ENCODE data around the gene PIP5K1B.

Gene PIP5K1B

DNA sequence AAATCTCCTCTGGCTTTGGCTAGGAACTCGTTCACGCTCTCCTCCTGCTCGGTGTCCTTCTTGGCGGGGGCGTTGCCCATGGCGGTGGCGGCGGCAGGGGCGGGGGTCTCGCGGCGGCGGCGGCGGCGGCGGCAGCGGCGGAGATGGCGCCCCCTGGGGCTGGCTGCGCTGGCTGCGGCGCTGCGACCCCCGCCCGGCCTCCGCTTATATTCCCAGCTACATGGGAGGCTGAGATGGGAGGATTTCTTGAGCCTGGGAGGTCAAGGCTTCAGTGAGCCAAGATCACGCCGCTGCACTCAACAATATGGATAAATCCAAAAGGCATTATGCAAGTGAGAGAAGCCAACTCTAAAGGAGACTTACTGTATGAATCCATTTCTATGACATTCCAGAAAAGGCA, 309.0 kb downstream of the PIP5K1B start, which contains the start of gene PRKACG:
PRKACG (minus strand) TSS at position 101 of the 400 bp plus-strand sequence; CDS start at position 80, 21 bp downstream.
- TF ChIP-seq, protein P1, sequence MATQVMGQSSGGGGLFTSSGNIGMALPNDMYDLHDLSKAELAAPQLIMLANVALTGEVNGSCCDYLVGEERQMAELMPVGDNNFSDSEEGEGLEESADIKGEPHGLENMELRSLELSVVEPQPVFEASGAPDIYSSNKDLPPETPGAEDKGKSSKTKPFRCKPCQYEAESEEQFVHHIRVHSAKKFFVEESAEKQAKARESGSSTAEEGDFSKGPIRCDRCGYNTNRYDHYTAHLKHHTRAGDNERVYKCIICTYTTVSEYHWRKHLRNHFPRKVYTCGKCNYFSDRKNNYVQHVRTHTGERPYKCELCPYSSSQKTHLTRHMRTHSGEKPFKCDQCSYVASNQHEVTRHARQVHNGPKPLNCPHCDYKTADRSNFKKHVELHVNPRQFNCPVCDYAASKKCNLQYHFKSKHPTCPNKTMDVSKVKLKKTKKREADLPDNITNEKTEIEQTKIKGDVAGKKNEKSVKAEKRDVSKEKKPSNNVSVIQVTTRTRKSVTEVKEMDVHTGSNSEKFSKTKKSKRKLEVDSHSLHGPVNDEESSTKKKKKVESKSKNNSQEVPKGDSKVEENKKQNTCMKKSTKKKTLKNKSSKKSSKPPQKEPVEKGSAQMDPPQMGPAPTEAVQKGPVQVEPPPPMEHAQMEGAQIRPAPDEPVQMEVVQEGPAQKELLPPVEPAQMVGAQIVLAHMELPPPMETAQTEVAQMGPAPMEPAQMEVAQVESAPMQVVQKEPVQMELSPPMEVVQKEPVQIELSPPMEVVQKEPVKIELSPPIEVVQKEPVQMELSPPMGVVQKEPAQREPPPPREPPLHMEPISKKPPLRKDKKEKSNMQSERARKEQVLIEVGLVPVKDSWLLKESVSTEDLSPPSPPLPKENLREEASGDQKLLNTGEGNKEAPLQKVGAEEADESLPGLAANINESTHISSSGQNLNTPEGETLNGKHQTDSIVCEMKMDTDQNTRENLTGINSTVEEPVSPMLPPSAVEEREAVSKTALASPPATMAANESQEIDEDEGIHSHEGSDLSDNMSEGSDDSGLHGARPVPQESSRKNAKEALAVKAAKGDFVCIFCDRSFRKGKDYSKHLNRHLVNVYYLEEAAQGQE (IDR thresholded peaks at IDR 0.05; ENCODE audit: insufficient read depth in 1 of 2, low read depth in 2 of 2, low read length in 2 of 2): no peak
- no peak for TF ChIP-seq SIN3A (IDR thresholded peaks at IDR 0.05; ENCODE audit: borderline replicate concordance, insufficient read depth, low read length)
- TF ChIP-seq POLR2AphosphoS5 (IDR thresholded peaks at IDR 0.05; ENCODE audit: low read depth, low read length): no peak
- TF ChIP-seq TAF1 (IDR thresholded peaks at IDR 0.05; ENCODE audit: borderline replicate concordance, insufficient read depth, low read length): no peak
- no peak for TF ChIP-seq FOXP2 (optimal IDR thresholded peaks at IDR 0.05; ENCODE audit: borderline replicate concordance, extremely low read depth, extremely low read length, insufficient read depth)

DNA sequence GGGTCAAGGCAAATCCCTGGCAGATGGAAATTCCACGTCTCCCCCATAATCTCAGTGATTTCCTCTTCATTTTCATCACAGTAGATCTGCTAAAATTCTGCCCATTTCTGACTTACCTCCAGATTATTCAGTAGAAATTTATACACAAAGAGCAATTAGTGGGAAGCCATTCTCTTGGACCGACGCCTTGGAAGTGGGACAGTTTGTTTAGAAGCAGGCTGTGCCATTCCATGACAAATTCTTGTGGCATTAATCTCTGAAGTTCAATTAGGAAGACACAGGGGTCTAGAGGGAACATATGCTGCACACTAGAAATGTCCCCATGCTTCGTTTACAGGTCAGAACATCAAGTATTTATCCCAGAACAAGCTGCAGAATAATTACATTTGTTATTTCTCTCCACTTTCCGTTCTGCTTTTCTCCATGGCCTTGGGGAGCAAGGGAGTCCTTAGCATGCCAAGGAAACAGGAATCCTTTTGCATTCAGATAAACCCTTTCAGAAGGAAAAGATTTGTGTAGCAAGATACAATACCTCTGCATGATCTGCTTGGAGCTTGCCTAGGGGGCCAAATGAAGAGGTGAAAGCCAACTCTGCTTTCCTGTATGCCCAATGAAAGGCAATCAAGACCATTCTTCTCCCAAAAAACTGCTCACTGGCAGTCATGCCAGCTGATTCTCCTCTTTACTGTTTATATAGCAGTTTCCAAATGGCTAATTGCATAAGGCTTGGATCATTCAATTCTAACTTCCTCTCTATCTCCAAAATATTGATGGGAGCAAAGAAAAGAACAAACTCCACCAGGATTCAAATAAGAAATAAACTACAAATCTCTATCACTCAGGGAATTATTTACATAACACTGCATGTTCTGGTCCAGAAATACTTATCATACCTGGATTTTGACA, 311.4 kb downstream of the PIP5K1B start:
- TF ChIP-seq TAF1 (IDR thresholded peaks at IDR 0.05; ENCODE audit: borderline replicate concordance, insufficient read depth, low read length) (no peak), POLR2AphosphoS5 (IDR thresholded peaks at IDR 0.05; ENCODE audit: low read depth, low read length) (no peak), FOXP2 (optimal IDR thresholded peaks at IDR 0.05; ENCODE audit: borderline replicate concordance, extremely low read depth, extremely low read length, insufficient read depth) (no peak), SIN3A (IDR thresholded peaks at IDR 0.05; ENCODE audit: borderline replicate concordance, insufficient read depth, low read length) (no peak)
- TF ChIP-seq, protein P1 (IDR thresholded peaks at IDR 0.05; ENCODE audit: insufficient read depth in 1 of 2, low read depth in 2 of 2, low read length in 2 of 2): no peak

DNA sequence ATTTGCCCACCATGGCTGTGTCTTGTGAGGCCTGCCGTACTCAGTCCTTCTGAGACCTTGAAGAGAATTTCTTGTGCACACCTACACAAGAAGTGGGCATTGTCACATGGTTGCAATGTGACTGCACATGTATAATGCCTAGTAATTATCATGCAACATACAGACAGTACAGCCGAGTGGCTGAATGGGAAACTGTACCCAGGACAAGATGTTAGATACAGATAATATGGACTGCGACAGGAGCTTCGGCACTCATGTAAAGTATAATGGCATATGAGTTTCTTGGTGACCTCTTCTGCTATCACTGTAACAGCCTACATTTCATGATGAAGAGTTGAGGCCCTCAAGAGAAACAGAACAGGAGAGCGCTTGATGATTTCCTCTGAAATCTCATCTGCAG, 313.7 kb downstream of the PIP5K1B start:
- TF ChIP-seq TAF1 (IDR thresholded peaks at IDR 0.05; ENCODE audit: borderline replicate concordance, insufficient read depth, low read length) (no peak), SIN3A (IDR thresholded peaks at IDR 0.05; ENCODE audit: borderline replicate concordance, insufficient read depth, low read length) (no peak), POLR2AphosphoS5 (IDR thresholded peaks at IDR 0.05; ENCODE audit: low read depth, low read length) (no peak), FOXP2 (optimal IDR thresholded peaks at IDR 0.05; ENCODE audit: borderline replicate concordance, extremely low read depth, extremely low read length, insufficient read depth) (no peak)
- TF ChIP-seq, protein P1 (IDR thresholded peaks at IDR 0.05; ENCODE audit: insufficient read depth in 1 of 2, low read depth in 2 of 2, low read length in 2 of 2): no peak

GRCh38 chr9:69019808-69020207, 314.8 kb downstream of the PIP5K1B start:
- TF ChIP-seq SIN3A (IDR thresholded peaks at IDR 0.05; ENCODE audit: borderline replicate concordance, insufficient read depth, low read length): no peak
- TF ChIP-seq FOXP2 (optimal IDR thresholded peaks at IDR 0.05; ENCODE audit: borderline replicate concordance, extremely low read depth, extremely low read length, insufficient read depth): no peak
- no peak for TF ChIP-seq POLR2AphosphoS5 (IDR thresholded peaks at IDR 0.05; ENCODE audit: low read depth, low read length)
- TF ChIP-seq TAF1 (IDR thresholded peaks at IDR 0.05; ENCODE audit: borderline replicate concordance, insufficient read depth, low read length): no peak
- TF ChIP-seq, protein P1 (IDR thresholded peaks at IDR 0.05; ENCODE audit: insufficient read depth in 1 of 2, low read depth in 2 of 2, low read length in 2 of 2): no peak

All from PFSK-1 (cell line).